CD14-positive monocyte (primary cell): ENCODE data around the gene ZFP36L2. TPM values are rescaled to one million over a fixed set of nuclear protein-coding genes. Genes with fewer than 3 reads are reported as not detected.

ENCODE experiments used
- DNase-seq, 3 donors: peaks; one replicate each; pipeline ENCODE4 v3.0.0-alpha.2; 2011 to 2022
- H2AFZ ChIP-seq: 2 replicates; pipeline ENCODE4 v1.6.0; 2012; ENCODE audit warnings: mild to moderate bottlenecking, low read depth, low read length, inconsistent platforms; ENCODE audit not compliant: insufficient read depth, poor library complexity, severe bottlenecking
- H3K27ac ChIP-seq, 2 donors: 1 replicate in 1 of 2; 2 replicates in 1 of 2; pipeline ENCODE4 v1.5.1; 2012 to 2013; ENCODE audit warnings: low read length in 2 of 2, control low read depth in 1 of 2, inconsistent platforms in 1 of 2, low read depth in 1 of 2, mild to moderate bottlenecking in 1 of 2
- H3K27me3 ChIP-seq, 2 donors: one replicate each; pipeline versions ENCODE4 v1.6.0 to v1.6.1; 2011 to 2013; ENCODE audit warnings: low read length in 2 of 2; ENCODE audit not compliant: control insufficient read depth in 2 of 2, insufficient read depth in 2 of 2
- H3K36me3 ChIP-seq, 2 donors: replicated peaks in 1 of 2; 1 replicate in 1 of 2; 2 replicates in 1 of 2; pipeline versions ENCODE4 v1.5.1 to v1.6.1; 2012 to 2013; ENCODE audit warnings: low read length in 2 of 2, control low read depth in 1 of 2, inconsistent platforms in 1 of 2, mild to moderate bottlenecking in 1 of 2; ENCODE audit not compliant: insufficient read depth in 2 of 2, control insufficient read depth in 1 of 2
- H3K4me1 ChIP-seq, 2 donors: 1 replicate in 1 of 2; 2 replicates in 1 of 2; pipeline versions ENCODE4 v1.5.1 to v1.6.1; 2012 to 2013; ENCODE audit warnings: low read length in 2 of 2, control low read depth in 1 of 2, inconsistent platforms in 1 of 2, mild to moderate bottlenecking in 1 of 2, moderate library complexity in 1 of 2; ENCODE audit not compliant: insufficient read depth in 2 of 2, control insufficient read depth in 1 of 2
- H3K4me2 ChIP-seq: replicated peaks from 2 replicates; pipeline ENCODE3; 2012; ENCODE audit warnings: low read length, moderate library complexity, mild to moderate bottlenecking; ENCODE audit not compliant: poor library complexity, severe bottlenecking; ENCODE audit errors: extremely low read depth
- H3K4me3 ChIP-seq, 3 experiments: fragments of 200-600 bp in 1 of 3; sonication (generic) in 1 of 3; replicated peaks in 1 of 3; 1 replicate in 2 of 3; 2 replicates in 1 of 3; pipeline ENCODE4 v1.5.1; 2011 to 2013; ENCODE audit warnings: low read length in 3 of 3, mild to moderate bottlenecking in 3 of 3, control low read depth in 2 of 3, low read depth in 2 of 3, inconsistent platforms in 1 of 3, moderate library complexity in 1 of 3
- H3K79me2 ChIP-seq: 2 replicates; pipeline ENCODE4 v1.6.0; 2012; ENCODE audit warnings: mild to moderate bottlenecking, control low read depth, inconsistent platforms, low read length, moderate library complexity; ENCODE audit not compliant: insufficient read depth
- H3K9ac ChIP-seq: 2 replicates; pipeline ENCODE4 v1.6.0; 2017; ENCODE audit warnings: low read length, mild to moderate bottlenecking; ENCODE audit not compliant: insufficient read depth, poor library complexity, severe bottlenecking
- H3K9me3 ChIP-seq, 2 donors: replicated peaks in 1 of 2; 1 replicate in 1 of 2; 2 replicates in 1 of 2; pipeline versions ENCODE4 v1.5.1 to v1.6.1; 2012 to 2013; ENCODE audit warnings: low read length in 2 of 2, control low read depth in 1 of 2; ENCODE audit not compliant: control insufficient read depth in 1 of 2, insufficient read depth in 1 of 2
- H4K20me1 ChIP-seq: 2 replicates; pipeline ENCODE4 v1.6.0; 2012; ENCODE audit warnings: mild to moderate bottlenecking, low read length, control low read depth, moderate library complexity; ENCODE audit not compliant: insufficient read depth
- H3K27ac Mint-ChIP-seq, 7 donors: one replicate each; pipeline ENCODE4 v1.8.0; 2020; ENCODE audit warnings: mild to moderate bottlenecking in 7 of 7, mixed read lengths in 7 of 7, moderate library complexity in 6 of 7, inconsistent platforms in 2 of 7
- H3K27me3 Mint-ChIP-seq, 3 donors: one replicate each; pipeline ENCODE4 v1.8.0; 2021 to 2022; ENCODE audit warnings: low read depth in 3 of 3, mild to moderate bottlenecking in 3 of 3, mixed read lengths in 3 of 3, moderate library complexity in 3 of 3, inconsistent platforms in 1 of 3
- H3K36me3 Mint-ChIP-seq, 2 donors: one replicate each; pipeline ENCODE4 v1.8.0; 2020; ENCODE audit warnings: mixed read lengths in 2 of 2, inconsistent platforms in 1 of 2, mild to moderate bottlenecking in 1 of 2
- H3K4me1 Mint-ChIP-seq: one replicate; pipeline ENCODE4 v1.8.0; 2020; ENCODE audit warnings: mild to moderate bottlenecking, mixed read lengths
- H3K4me3 Mint-ChIP-seq, 2 donors: one replicate each; pipeline ENCODE4 v1.8.0; 2020; ENCODE audit warnings: mild to moderate bottlenecking in 2 of 2, mixed read lengths in 2 of 2, moderate library complexity in 1 of 2
- H3K9me3 Mint-ChIP-seq, 7 donors: one replicate each; pipeline ENCODE4 v1.8.0; 2020 to 2022; ENCODE audit warnings: mixed read lengths in 7 of 7, mild to moderate bottlenecking in 6 of 7, moderate library complexity in 6 of 7, inconsistent platforms in 2 of 7
- CTCF ChIP-seq: fragments of 200-600 bp; IDR thresholded peaks from one replicate; pipeline ENCODE4 v1.8.0; 2022; ENCODE audit warnings: antibody characterized with exemption, mild to moderate bottlenecking
- WGBS: methylation state at CpG from one replicate; pipeline ENCODE4 v1.1.5; 2013; ENCODE audit warnings: missing lambda C conversion rate; ENCODE audit not compliant: insufficient coverage; 5-methylcytosine and 5-hydroxymethylcytosine counted together
- intact Hi-C, 2 donors: fragments of 100-400 bp; cut with micrococcal nuclease; formaldehyde crosslinking; loops; one replicate each; pipeline versions ENCODE4 v1.15.0 to v1.15.1; 2023
- polyA plus RNA-seq, 3 donors: library from polyadenylated mRNA; depleted of rRNA in 1 of 3; unstranded in 2 of 3; stranded (reverse) in 1 of 3; fragments of 300-500 nt in 2 of 3; fragments of >200 nt in 1 of 3; fragmentation: Illumina TruSeq in 2 of 3; gene quantifications; 1 replicate in 2 of 3; 2 replicates in 1 of 3; pipeline ENCODE4 v1.2.3, GENCODE V29; 2012 to 2021

The ZFP36L2 gene
- polyA plus RNA-seq, 3 donors, result 84.4 to 150 (median 88.3) TPM

GRCh38 chr2:43175020-43175441 lies 51.4 kb downstream of the ZFP36L2 start:
- Histone ChIP-seq H3K4me3 (peak overlapping the region in 2 of 3 experiments; percentile 6 to 59), H4K20me1 (no peaks in the 10 kb centered on the region), H3K4me1 (peaks cover 95 to 98% of the 10 kb centered on the region in 2 donors), H3K27me3 (no peaks in the 10 kb centered on the region), H2AFZ (no peak overlapping the region), H3K27ac (peak overlapping the region; percentile 88 to 91), H3K9ac (peak overlapping the region; percentile 49), H3K79me2 (peaks cover 12% of the 10 kb centered on the region), H3K36me3 (no peaks in the 10 kb centered on the region), H3K4me2 (peak overlapping the region; percentile 58), H3K9me3 (no peaks in the 10 kb centered on the region)
- no peak for DNase-seq
- H3K4me3 Mint-ChIP-seq, result peak overlapping the region; percentile 69 to 84
- H3K9me3 Mint-ChIP-seq, result peaks cover 0 to 2% (median 0%) of the 10 kb centered on the region in 7 donors
- peaks cover 93% of the 10 kb centered on the region for H3K4me1 Mint-ChIP-seq
- WGBS, result 0% methylated on average over 1 of the region's 1 CpG
- no peaks in the 10 kb centered on the region for H3K27me3 Mint-ChIP-seq
- TF ChIP-seq CTCF, result no peak
- peak overlapping the region; percentile 94 to 99 (median 97) for H3K27ac Mint-ChIP-seq
- intact Hi-C loops, result no loop called here
- H3K36me3 Mint-ChIP-seq, result peaks cover 0 to 4% of the 10 kb centered on the region in 2 donors

DNA sequence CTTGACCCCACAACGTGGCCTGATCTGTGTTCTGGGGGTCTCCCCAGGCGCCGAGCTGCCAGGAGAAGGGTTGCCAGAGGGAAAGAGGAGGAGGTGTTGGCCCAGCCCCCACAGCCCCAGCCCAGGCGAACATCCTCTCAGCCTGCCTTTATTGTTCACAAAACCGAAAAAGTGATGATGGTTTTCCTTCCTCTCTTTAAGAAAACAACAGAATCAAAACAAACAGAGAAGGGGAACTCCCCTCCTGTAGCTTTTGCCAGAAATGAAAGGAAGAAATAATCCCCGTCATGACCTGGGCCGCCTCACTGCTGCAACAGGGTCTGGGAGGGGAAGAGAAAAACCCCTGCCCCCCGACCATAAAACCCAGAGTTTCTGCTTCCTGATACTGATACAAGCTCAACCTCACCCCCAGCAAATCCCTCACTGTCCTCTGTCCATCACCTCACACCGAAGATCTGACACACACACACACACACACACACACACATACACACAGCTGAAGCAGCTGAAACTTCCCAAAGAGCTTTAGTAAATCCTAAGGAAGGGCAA lies 52.0 kb downstream of the ZFP36L2 start:
- DNase-seq, result peak; percentile 75 to 90 (median 89)
- H3K27ac Mint-ChIP-seq, result peak overlapping the region; percentile 94 to 99 (median 97)
- intact Hi-C loops, result loop anchor here (5.0 kb wide), 2 partner anchors 33 to 38 kb away; no protein-coding TSS in a partner anchor
- peaks cover 0 to 4% of the 10 kb centered on the region in 2 donors for H3K36me3 Mint-ChIP-seq
- peak overlapping the region; percentile 69 to 84 for H3K4me3 Mint-ChIP-seq
- H3K27me3 Mint-ChIP-seq, result no peaks in the 10 kb centered on the region
- no peaks in the 10 kb centered on the region for H3K9me3 ChIP-seq
- H3K4me3 ChIP-seq, result peak overlapping the region in 2 of 3 experiments; percentile 6 to 59
- H3K27me3 ChIP-seq, result no peaks in the 10 kb centered on the region
- peaks cover 93% of the 10 kb centered on the region for H3K4me1 Mint-ChIP-seq
- peaks cover 17% of the 10 kb centered on the region for H3K79me2 ChIP-seq
- H4K20me1 ChIP-seq, result no peaks in the 10 kb centered on the region
- TF ChIP-seq CTCF, result no peak
- 0% methylated on average over 2 of the region's 9 CpGs for WGBS
- no peaks in the 10 kb centered on the region for H3K36me3 ChIP-seq
- peak overlapping the region; percentile 49 for H3K9ac ChIP-seq
- H2AFZ ChIP-seq, result no peak overlapping the region
- peak overlapping the region; percentile 88 to 91 for H3K27ac ChIP-seq
- H3K4me1 ChIP-seq, result peaks cover 95 to 98% of the 10 kb centered on the region in 2 donors
- H3K9me3 Mint-ChIP-seq, result peaks cover 0 to 2% (median 0%) of the 10 kb centered on the region in 7 donors
- peak overlapping the region; percentile 58 for H3K4me2 ChIP-seq
